Measurements from ENCODE around the gene CLDN19.
"Not testable (repeated sequence)": the region's sequence is repeated elsewhere in the genome, so short reads cannot be mapped to it uniquely, and the experiment has no call there.

The CLDN19 gene

GRCh38 chr1:42737257-42737656 lies 2.8 kb downstream of the CLDN19 start:
- no peak for DNase-seq

GRCh38 chr1:42736571-42737200 lies 3.4 kb downstream of the CLDN19 start:
- no peak for DNase-seq

- DNase-seq, result no peak
Observed at GRCh38 chr1:42736152-42736551, 3.9 kb downstream of the CLDN19 start.

- DNase-seq, result no peak
Observed at GRCh38 chr1:42735477-42736105, 4.4 kb downstream of the CLDN19 start.

- DNase-seq, result no peak
Observed at GRCh38 chr1:42735056-42735455, 5.0 kb downstream of the CLDN19 start.

- no peak for DNase-seq
Observed at GRCh38 chr1:42734201-42735035, 5.6 kb downstream of the CLDN19 start.

GRCh38 chr1:42733415-42734200 lies 6.4 kb downstream of the CLDN19 start:
- DNase-seq, result no peak

- DNase-seq, result no peak
Observed at GRCh38 chr1:42732126-42732680, 7.8 kb downstream of the CLDN19 start.

- DNase-seq, result no peak
Observed at GRCh38 chr1:42731585-42731984, 8.5 kb downstream of the CLDN19 start.

- DNase-seq, result no peak
Observed at GRCh38 chr1:42730988-42731387, 9.0 kb downstream of the CLDN19 start.

GRCh38 chr1:42730002-42730401 lies 10.0 kb downstream of the CLDN19 start:
- no peak for DNase-seq

- DNase-seq, result not testable (repeated sequence)
Observed at GRCh38 chr1:42725820-42726219, 14.2 kb downstream of the CLDN19 start.

GRCh38 chr1:42723511-42723910 lies 16.5 kb downstream of the CLDN19 start:
- DNase-seq, result no peak

- DNase-seq, result not testable (repeated sequence)
Observed at GRCh38 chr1:42722403-42722802, 17.6 kb downstream of the CLDN19 start.

- DNase-seq, result no peak
Observed at GRCh38 chr1:42721926-42722325, 18.1 kb downstream of the CLDN19 start.

- no peak for DNase-seq
Observed at GRCh38 chr1:42720868-42721267, 19.2 kb downstream of the CLDN19 start.

GRCh38 chr1:42714441-42714840 lies 25.6 kb downstream of the CLDN19 start:
- not testable (repeated sequence) for DNase-seq

GRCh38 chr1:42713293-42713692 lies 26.7 kb downstream of the CLDN19 start:
- no peak for DNase-seq

GRCh38 chr1:42712808-42713207 lies 27.2 kb downstream of the CLDN19 start:
- not testable (repeated sequence) for DNase-seq

GRCh38 chr1:42703888-42704464 lies 36.1 kb downstream of the CLDN19 start:
- DNase-seq, result no peak

- no peak for DNase-seq
Observed at GRCh38 chr1:42700006-42700405, 40.0 kb downstream of the CLDN19 start.

- no peak for DNase-seq
Observed at GRCh38 chr1:42698081-42698813, 41.8 kb downstream of the CLDN19 start.
